NCI-H345 treated with DMSO at 0.1 percent for 48 hours (cell line): ENCODE results near the gene PLEKHM3.

Source experiments
- DNase-seq: peaks from one replicate; lab custom pipeline; 2025; ENCODE audit not compliant: unreplicated experiment; lab: John Stamatoyannopoulos, UW

The PLEKHM3 gene

GRCh38 chr2:207892716-207893402, 132.5 kb downstream of the PLEKHM3 start:
- DNase-seq: no peak

DNA sequence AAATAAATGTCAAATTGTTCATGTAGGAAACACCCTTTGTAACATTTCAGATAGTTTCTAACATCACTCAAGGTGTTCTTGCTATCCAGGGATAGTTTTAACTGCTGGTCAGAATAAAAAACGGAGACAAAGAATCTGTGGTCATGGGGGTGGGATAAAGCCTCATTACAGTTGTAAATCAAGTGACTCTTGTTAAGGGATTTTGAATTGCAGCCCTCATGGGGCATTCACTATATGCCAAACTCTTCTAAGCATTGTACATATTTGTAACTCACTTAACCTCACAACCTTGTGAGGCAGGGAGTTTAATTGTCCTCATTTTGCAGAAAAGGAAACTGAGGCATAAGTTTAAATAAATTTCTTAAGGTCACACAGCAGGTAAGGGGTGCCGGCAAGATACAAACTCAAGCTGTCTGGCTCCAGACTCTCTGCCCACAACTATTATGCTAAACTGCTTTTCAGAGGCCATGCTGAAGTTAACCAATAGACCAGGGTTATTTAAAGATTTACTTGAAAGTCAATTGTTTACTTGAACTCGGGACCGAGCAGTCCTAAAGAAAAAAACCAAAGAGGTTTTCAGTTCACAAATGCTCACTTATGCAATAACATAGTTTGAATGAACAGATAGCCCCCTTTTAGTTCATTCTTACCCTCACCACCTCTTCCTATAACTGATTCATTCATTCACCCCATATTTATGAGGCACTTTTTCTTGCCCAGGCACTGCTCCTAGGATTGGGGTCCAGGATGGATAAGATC, 134.1 kb downstream of the PLEKHM3 start:
- no peak for DNase-seq

DNA sequence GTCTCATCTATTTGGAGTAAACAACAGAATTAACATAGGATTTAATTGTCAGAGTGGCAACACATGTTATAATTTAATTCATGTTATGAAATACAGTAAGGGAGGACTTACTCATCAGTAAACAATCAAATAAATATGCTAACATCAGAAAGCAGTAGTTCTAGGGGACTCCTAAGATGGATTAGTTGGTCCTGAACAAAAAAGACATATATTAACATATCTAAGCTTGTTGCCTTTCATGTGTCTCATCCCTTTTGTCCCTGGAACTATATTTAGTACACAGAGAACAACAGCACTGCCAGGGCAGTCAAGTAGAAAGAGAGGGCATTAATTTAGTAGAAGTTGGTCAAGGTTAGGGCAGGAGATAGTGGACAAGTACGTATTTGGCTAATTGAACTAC, 137.8 kb downstream of the PLEKHM3 start:
- no peak for DNase-seq

GRCh38 chr2:207885010-207885409, 140.3 kb downstream of the PLEKHM3 start:
- DNase-seq: no peak

- no peak for DNase-seq
Measured at GRCh38 chr2:207884127-207884526, 141.2 kb downstream of the PLEKHM3 start.

GRCh38 chr2:207883002-207883780, 142.1 kb downstream of the PLEKHM3 start:
- DNase-seq: no peak

DNA sequence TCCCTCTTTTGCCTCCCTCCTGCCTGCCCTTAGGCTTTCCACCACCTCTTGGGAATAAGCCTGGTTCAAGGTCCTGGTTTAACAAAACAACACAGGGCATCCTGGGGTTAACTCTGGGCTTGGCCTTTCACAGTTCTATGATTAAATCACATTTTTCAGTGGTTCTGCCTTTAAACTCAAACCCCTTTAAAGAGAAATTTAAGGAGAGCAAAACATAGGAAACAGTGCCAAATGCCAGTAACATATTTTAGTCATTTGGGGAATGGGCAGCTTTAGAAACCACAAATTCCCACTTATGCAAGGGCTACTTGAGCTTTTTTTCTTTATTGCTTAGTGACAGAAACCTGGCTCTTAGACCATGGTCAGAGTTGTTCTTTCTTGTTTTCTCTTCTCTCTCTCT, 143.4 kb downstream of the PLEKHM3 start:
- DNase-seq: no peak

GRCh38 chr2:207879536-207879935, 145.8 kb downstream of the PLEKHM3 start:
- no peak for DNase-seq

DNA sequence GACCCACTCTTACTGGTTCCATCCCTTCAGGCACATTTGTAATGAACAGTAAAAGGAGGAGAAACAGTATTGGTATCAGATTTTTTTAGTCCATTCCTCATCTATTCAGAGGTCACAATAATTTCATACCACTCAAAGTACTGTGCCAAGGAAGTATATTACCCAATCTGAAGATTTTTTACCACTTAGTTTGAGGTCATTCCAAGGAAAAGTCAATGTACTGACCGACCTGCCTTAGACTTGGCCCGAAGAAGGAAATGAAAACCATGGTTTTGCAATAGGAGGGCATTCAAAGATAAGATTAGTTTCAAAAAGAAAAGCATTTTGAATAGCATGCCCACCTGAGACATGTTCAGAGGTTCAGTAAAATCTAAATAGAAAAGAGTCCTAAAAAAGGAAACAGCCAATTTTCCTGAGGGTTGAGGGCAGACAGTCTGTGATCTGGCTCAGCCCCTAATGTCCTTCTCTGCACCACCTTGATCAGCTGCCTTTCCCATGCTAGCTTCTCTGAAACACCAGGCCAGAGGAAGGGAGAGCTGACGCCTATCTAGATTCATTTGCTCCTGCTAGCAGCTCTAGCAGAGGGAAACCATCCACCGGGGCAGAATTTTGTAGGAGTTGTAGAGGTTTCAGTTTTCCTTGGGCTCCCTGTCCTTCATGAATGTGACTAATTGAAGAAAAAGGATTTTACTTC, 148.3 kb downstream of the PLEKHM3 start:
- DNase-seq: no peak

GRCh38 chr2:207875473-207876212, 149.7 kb downstream of the PLEKHM3 start:
- DNase-seq: no peak

- DNase-seq: no peak
Measured at GRCh38 chr2:207873794-207874193, 151.5 kb downstream of the PLEKHM3 start.

DNA sequence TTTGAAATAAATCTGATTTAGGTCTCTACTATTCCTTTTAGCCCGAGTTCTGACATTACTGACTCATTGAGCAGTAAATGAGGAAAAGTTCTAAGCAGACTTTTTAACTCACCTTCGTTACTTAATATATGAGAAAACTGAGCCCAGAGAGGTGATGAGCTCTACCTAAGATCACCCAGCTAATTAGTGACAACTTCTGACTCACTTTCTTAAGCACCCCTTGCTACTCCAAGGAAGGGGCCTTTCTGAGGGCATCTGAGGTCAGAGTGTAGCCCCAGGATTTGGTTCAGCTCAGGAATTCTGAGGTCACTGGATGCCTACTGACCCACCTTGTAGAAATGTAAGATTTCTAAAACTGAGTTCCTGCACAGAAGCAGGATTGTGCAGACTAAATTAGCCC, 153.4 kb downstream of the PLEKHM3 start:
- DNase-seq: no peak

DNA sequence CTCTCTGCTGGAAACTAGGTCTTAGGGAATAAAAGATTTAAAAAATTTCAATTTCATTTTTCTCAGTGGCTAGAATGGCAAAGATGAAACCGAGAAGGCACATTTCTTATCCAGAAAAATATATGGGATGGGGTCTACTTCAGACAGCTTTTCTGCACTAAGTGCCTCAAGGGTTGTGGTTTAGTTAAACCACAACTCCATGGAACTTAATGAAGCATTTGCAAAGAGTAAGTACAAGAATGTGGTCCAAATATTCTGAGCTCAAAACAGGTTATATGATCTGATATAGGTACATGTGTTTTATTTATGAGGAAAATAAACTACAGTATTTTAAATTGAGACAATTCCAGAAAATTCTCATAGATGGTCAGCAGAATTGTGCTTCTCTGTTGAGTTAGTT, 153.8 kb downstream of the PLEKHM3 start:
- DNase-seq: no peak

- no peak for DNase-seq
Measured at GRCh38 chr2:207870814-207871213, 154.5 kb downstream of the PLEKHM3 start.

DNA sequence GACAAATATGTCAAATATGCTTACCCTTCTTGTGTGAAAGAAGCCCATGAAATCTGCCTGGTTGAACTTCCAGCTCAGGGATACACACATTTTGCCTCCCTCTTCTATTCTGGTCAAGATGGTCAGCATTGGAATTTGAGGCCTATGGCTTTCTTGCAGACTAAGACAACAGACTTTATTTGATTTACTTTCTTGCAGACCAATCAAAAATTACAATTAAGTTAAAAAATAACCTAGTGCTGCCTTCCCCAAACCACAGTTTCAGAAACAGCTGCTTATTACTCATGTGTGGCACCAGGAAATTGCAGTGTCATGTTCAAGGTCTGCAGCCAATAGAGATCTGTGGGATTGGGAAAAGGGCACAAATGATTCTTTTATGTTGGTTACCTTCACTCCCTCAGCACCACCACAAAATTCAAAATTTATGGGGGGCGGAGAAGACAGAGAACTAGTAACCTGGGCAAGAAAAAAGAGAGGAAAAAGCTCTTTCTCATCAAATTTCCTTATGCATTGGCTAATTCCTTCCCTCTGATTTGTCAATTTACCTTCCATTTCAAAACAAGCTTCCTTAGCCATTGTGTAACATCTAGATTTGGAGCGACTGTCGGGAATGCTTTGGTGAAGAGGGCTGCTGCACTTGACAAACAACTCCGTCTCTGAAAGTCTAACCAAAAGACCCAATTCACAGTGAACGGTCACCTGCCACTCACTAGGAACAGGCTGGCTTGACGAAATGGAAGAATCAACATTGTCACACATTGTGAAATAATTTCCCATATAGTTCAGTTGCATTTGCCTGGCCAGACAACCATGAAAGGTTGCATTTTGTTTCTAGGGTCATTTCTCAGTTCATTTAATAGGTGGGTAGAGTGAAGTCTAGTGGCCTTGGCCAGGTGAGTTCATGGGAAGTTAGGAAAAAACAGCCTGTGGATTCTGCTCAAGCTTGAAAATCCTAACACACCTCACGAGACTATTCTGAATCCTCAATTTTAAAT, 155.2 kb downstream of the PLEKHM3 start:
- DNase-seq: no peak

- DNase-seq: no peak
Measured at GRCh38 chr2:207868855-207869596, 156.3 kb downstream of the PLEKHM3 start.

DNA sequence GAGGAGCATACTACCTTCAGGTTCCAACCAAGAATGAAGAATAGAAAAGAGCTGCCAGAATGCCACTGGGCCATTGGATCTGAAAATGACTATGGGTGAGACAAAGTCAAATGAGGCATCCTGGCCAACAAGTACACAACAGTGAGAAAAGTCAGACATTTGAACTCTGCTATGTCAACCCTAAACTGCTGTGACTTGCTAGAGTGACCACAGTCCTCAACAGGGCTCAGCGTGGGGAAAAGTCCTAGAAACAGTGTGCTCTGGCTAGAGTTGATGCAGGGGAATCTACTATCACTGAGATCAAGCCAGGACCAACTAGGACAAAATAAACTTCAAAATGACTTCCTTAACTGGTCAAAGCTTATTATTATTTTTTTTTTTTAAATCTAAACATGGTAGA, 157.4 kb downstream of the PLEKHM3 start:
- no peak for DNase-seq

- DNase-seq: no peak
Measured at GRCh38 chr2:207867056-207867455, 158.3 kb downstream of the PLEKHM3 start.

GRCh38 chr2:207865210-207865609, 160.1 kb downstream of the PLEKHM3 start:
- no peak for DNase-seq
